Stomach (tissue), 4 donors: ENCODE data around the gene COG5.

Source experiments
- CTCF ChIP-seq, 7 experiments: fragments of 450-650 bp in 4 of 7; fragments of 200-600 bp in 3 of 7; sonication (generic) in 3 of 7; IDR thresholded peaks; one replicate each; pipeline ENCODE4 v1.5.1; 2016 to 2019; ENCODE audit warnings: antibody characterized with exemption in 7 of 7, control low read depth in 2 of 7, mild to moderate bottlenecking in 1 of 7
- EP300 ChIP-seq: sonication (generic); formaldehyde crosslinking; IDR thresholded peaks from one replicate; pipeline ENCODE4 v1.6.1; 2017; ENCODE audit warnings: antibody characterized with exemption
- POLR2A ChIP-seq, 4 donors: fragments of 450-650 bp; IDR thresholded peaks; one replicate each; pipeline ENCODE4 v1.6.1; 2016; ENCODE audit warnings: antibody characterized with exemption in 4 of 4, control low read depth in 2 of 4, mild to moderate bottlenecking in 1 of 4, moderate library complexity in 1 of 4
- POLR2AphosphoS5 ChIP-seq, 3 donors: sonication (generic); formaldehyde crosslinking; IDR thresholded peaks; one replicate each; pipeline ENCODE4 v1.6.1; 2016; ENCODE audit warnings: antibody characterized with exemption in 3 of 3

GRCh38 chr7:107560898-107561516, 2.7 kb downstream of the COG5 start:
- no peak for TF ChIP-seq CTCF (IDR thresholded peaks at IDR 0.05)
- no peak for TF ChIP-seq EP300
- TF ChIP-seq POLR2A (IDR thresholded peaks at IDR 0.05) = no peak
- no peak for TF ChIP-seq POLR2AphosphoS5 (IDR thresholded peaks at IDR 0.05)
